ENCODE results near the gene TEX13A.
"Not testable (repeated sequence)": the region's sequence is repeated elsewhere in the genome, so short reads cannot be mapped to it uniquely, and the experiment has no call there.

The TEX13A gene

GRCh38 chrX:105263171-105263570, 42.7 kb upstream of the TEX13A start:
- TF ChIP-seq, protein P1, sequence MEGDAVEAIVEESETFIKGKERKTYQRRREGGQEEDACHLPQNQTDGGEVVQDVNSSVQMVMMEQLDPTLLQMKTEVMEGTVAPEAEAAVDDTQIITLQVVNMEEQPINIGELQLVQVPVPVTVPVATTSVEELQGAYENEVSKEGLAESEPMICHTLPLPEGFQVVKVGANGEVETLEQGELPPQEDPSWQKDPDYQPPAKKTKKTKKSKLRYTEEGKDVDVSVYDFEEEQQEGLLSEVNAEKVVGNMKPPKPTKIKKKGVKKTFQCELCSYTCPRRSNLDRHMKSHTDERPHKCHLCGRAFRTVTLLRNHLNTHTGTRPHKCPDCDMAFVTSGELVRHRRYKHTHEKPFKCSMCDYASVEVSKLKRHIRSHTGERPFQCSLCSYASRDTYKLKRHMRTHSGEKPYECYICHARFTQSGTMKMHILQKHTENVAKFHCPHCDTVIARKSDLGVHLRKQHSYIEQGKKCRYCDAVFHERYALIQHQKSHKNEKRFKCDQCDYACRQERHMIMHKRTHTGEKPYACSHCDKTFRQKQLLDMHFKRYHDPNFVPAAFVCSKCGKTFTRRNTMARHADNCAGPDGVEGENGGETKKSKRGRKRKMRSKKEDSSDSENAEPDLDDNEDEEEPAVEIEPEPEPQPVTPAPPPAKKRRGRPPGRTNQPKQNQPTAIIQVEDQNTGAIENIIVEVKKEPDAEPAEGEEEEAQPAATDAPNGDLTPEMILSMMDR (IDR thresholded peaks at IDR 0.05; ENCODE audit: low read depth, low read length, missing control alignments), result no peak
- in situ Hi-C loops (cut with HindIII; ENCODE audit: low sequenced_read_pairs), result no loop called here
- no peak overlapping the region for H3K4me3 ChIP-seq (ENCODE audit: low read depth, low read length)
- DNase-seq (ENCODE audit: low read depth), result peak; percentile 8

- no peak overlapping the region for H3K4me3 ChIP-seq (ENCODE audit: low read depth, low read length)
- TF ChIP-seq, protein P1 (IDR thresholded peaks at IDR 0.05; ENCODE audit: low read depth, low read length, missing control alignments), result no peak
- no peak for DNase-seq (ENCODE audit: low read depth)
- in situ Hi-C loops (cut with HindIII; ENCODE audit: low sequenced_read_pairs), result no loop called here
Measured at GRCh38 chrX:105260291-105261043, 40.0 kb upstream of the TEX13A start.

DNA sequence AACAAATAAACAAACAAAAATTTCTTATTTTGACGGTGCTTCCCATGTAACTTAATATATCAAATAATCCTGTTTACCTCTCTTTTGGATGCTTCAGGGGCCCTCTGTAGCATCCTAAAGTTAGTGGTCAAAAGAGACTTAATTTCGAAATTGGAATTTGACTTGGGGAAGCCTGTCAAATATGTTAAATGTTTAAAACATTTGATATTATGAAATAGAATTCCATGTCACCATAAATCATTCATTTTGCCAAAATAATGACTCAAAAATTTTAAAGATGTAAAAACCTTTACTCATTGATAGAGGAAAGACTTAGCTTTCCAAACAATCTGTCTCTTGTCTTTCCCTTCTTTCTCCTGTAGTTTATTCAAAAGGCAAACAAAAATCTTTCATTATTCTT, 20.6 kb upstream of the TEX13A start:
- DNase-seq (ENCODE audit: low read depth), result no peak
- in situ Hi-C loops (cut with HindIII; ENCODE audit: low sequenced_read_pairs), result no loop called here
- TF ChIP-seq, protein P1 (IDR thresholded peaks at IDR 0.05; ENCODE audit: low read depth, low read length, missing control alignments), result no peak

DNA sequence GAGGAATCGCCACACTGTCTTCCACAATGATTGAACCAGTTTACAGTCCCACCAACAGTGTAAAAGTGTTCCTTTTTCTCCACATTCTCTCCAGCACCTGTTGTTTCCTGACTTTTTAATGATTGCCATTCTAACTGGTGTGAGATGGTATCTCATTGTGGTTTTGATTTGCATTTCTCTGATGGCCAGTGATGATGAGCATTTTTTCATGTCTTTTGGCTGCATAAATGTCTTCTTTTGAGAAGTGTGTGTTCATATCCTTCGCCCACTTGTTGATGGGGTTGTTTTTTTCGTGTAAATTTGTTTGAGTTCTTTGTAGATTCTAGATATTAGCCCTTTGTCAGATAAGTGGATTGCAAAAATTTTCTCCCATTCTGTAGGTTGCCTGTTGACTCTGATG, 16.9 kb upstream of the TEX13A start:
- H3K4me3 ChIP-seq (ENCODE audit: low read depth, low read length); DNase-seq (ENCODE audit: low read depth); in situ Hi-C loops (cut with HindIII; ENCODE audit: low sequenced_read_pairs): not testable (repeated sequence)

More for the DNA sequence above, 20.6 kb upstream of the TEX13A start:
- H3K4me3 ChIP-seq (ENCODE audit: low read depth, low read length), result no peak overlapping the region

- in situ Hi-C loops (cut with HindIII; ENCODE audit: low sequenced_read_pairs), result no loop called here
- TF ChIP-seq, protein P1 (IDR thresholded peaks at IDR 0.05; ENCODE audit: low read depth, low read length, missing control alignments), result no peak
- no peak for DNase-seq (ENCODE audit: low read depth)
- H3K4me3 ChIP-seq (ENCODE audit: low read depth, low read length), result no peak overlapping the region
Measured at GRCh38 chrX:105229146-105229545, 8.7 kb upstream of the TEX13A start.

GRCh38 chrX:105228602-105229001, 8.1 kb upstream of the TEX13A start:
- TF ChIP-seq, protein P1 (IDR thresholded peaks at IDR 0.05; ENCODE audit: low read depth, low read length, missing control alignments), result no peak
- in situ Hi-C loops (cut with HindIII; ENCODE audit: low sequenced_read_pairs), result no loop called here
- H3K4me3 ChIP-seq (ENCODE audit: low read depth, low read length), result no peak overlapping the region
- no peak for DNase-seq (ENCODE audit: low read depth)

GRCh38 chrX:105226499-105226898, 6.0 kb upstream of the TEX13A start:
- H3K4me3 ChIP-seq (ENCODE audit: low read depth, low read length), result no peak overlapping the region
- TF ChIP-seq, protein P1 (IDR thresholded peaks at IDR 0.05; ENCODE audit: low read depth, low read length, missing control alignments), result no peak
- in situ Hi-C loops (cut with HindIII; ENCODE audit: low sequenced_read_pairs), result no loop called here
- DNase-seq (ENCODE audit: low read depth), result no peak

Measured in astrocyte of the cerebellum (primary cell).